ENCODE measurements around the gene ARL15.

ARL15 gene

GRCh38 chr5:54295651-54296276 lies 14.6 kb downstream of the ARL15 start:
- no peaks in the 10 kb centered on the region for H3K36me3 ChIP-seq (ENCODE audit: insufficient read depth, low read length)
- no peak overlapping the region for H3K4me3 ChIP-seq (ENCODE audit: low read depth in 1 of 2, low read length in 2 of 2)
- DNase-seq (no peak), ATAC-seq (ENCODE audit: insufficient read depth, low read depth) (no peak)
- H3K4me2 ChIP-seq (ENCODE audit: insufficient read depth, low read length): no peak overlapping the region
- H2AFZ ChIP-seq (ENCODE audit: low read depth, low read length): no peak overlapping the region
- H3K27me3 ChIP-seq (ENCODE audit: insufficient read depth, low read length, poor library complexity): no peaks in the 10 kb centered on the region
- H4K20me1 ChIP-seq (ENCODE audit: insufficient read depth, low read length): peaks cover 29% of the 10 kb centered on the region; the same call in 1 of the 2 replicates
- H3K9me3 ChIP-seq (ENCODE audit: insufficient read depth, low read length, severe bottlenecking): no peaks in the 10 kb centered on the region
- no peak overlapping the region for H3K27ac ChIP-seq (ENCODE audit: low read length)
- H3K9ac ChIP-seq (ENCODE audit: low read depth, low read length): no peak overlapping the region
- no peaks in the 10 kb centered on the region for H3K4me1 ChIP-seq (ENCODE audit: insufficient read depth, low read length)
- peaks cover 9% of the 10 kb centered on the region for H3K79me2 ChIP-seq (ENCODE audit: insufficient read depth, low read length)
- TF ChIP-seq CTCF (IDR thresholded peaks at IDR 0.05; ENCODE audit: borderline replicate concordance, extremely low read depth, low read length, poor library complexity, severe bottlenecking) (no peak), EZH2 (IDR thresholded peaks at IDR 0.05; ENCODE audit: borderline replicate concordance, low read depth, low read length, severe bottlenecking) (no peak)

DNA sequence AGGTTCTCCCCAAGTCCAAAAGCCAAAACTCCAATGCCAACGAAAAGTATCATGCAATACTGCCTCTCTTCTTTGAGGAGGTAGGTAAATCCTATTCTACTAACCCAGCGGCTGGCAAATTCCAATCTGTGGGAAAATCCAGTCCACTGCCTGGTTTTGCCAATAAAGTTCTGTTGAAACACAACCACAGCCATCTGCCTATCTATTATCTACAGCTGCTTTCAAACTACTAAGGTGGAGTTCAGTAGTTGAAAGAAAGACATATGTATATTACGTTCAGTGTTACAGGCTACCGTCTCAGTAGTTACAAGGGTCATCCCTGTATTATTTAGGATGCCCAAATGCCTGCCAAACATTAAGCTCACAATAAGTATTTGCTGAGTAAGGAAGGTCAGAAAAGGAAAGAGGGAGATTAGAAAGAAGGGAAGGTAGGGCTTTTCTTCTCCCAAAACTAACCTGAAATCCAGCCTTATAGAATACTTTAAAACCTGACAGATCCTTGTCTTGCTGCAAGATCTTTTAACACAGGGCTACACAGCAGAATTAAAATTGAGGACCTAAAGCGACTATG lies 16.2 kb downstream of the ARL15 start:
- no peak overlapping the region for H3K4me3 ChIP-seq (ENCODE audit: low read depth in 1 of 2, low read length in 2 of 2)
- H4K20me1 ChIP-seq (ENCODE audit: insufficient read depth, low read length): peaks cover 26% of the 10 kb centered on the region; the same call in 1 of the 2 replicates
- ATAC-seq (ENCODE audit: insufficient read depth, low read depth) (no peak), DNase-seq (no peak)
- H3K79me2 ChIP-seq (ENCODE audit: insufficient read depth, low read length): peaks cover 2% of the 10 kb centered on the region
- no peak overlapping the region for H3K9ac ChIP-seq (ENCODE audit: low read depth, low read length)
- no peak overlapping the region for H3K4me2 ChIP-seq (ENCODE audit: insufficient read depth, low read length)
- TF ChIP-seq CTCF (IDR thresholded peaks at IDR 0.05; ENCODE audit: borderline replicate concordance, extremely low read depth, low read length, poor library complexity, severe bottlenecking): no peak
- TF ChIP-seq EZH2 (IDR thresholded peaks at IDR 0.05; ENCODE audit: borderline replicate concordance, low read depth, low read length, severe bottlenecking): no peak
- no peaks in the 10 kb centered on the region for H3K36me3 ChIP-seq (ENCODE audit: insufficient read depth, low read length)
- H3K27ac ChIP-seq (ENCODE audit: low read length): no peak overlapping the region
- H3K9me3 ChIP-seq (ENCODE audit: insufficient read depth, low read length, severe bottlenecking): no peaks in the 10 kb centered on the region
- no peaks in the 10 kb centered on the region for H3K4me1 ChIP-seq (ENCODE audit: insufficient read depth, low read length)
- no peak overlapping the region for H2AFZ ChIP-seq (ENCODE audit: low read depth, low read length)
- H3K27me3 ChIP-seq (ENCODE audit: insufficient read depth, low read length, poor library complexity): no peaks in the 10 kb centered on the region

GRCh38 chr5:54292866-54293265 lies 17.5 kb downstream of the ARL15 start:
- TF ChIP-seq EZH2 (IDR thresholded peaks at IDR 0.05; ENCODE audit: borderline replicate concordance, low read depth, low read length, severe bottlenecking) (no peak), CTCF (IDR thresholded peaks at IDR 0.05; ENCODE audit: borderline replicate concordance, extremely low read depth, low read length, poor library complexity, severe bottlenecking) (no peak)
- Histone ChIP-seq H4K20me1 (ENCODE audit: insufficient read depth, low read length) (peaks cover 18% of the 10 kb centered on the region; the same call in 1 of the 2 replicates), H3K4me2 (ENCODE audit: insufficient read depth, low read length) (no peak overlapping the region), H3K4me1 (ENCODE audit: insufficient read depth, low read length) (no peaks in the 10 kb centered on the region), H3K36me3 (ENCODE audit: insufficient read depth, low read length) (no peaks in the 10 kb centered on the region), H3K79me2 (ENCODE audit: insufficient read depth, low read length) (no peaks in the 10 kb centered on the region; the same call in 1 of the 2 replicates), H3K27me3 (ENCODE audit: insufficient read depth, low read length, poor library complexity) (no peaks in the 10 kb centered on the region), H3K9ac (ENCODE audit: low read depth, low read length) (no peak overlapping the region), H3K4me3 (ENCODE audit: low read depth in 1 of 2, low read length in 2 of 2) (no peak overlapping the region), H2AFZ (ENCODE audit: low read depth, low read length) (no peak overlapping the region), H3K27ac (ENCODE audit: low read length) (no peak overlapping the region), H3K9me3 (ENCODE audit: insufficient read depth, low read length, severe bottlenecking) (no peaks in the 10 kb centered on the region)
- ATAC-seq (ENCODE audit: insufficient read depth, low read depth): no peak
- DNase-seq: no peak
